GM18907 (cell line): Measurements from ENCODE around the gene ITGA11.

Experiments
- ATAC-seq: cut with Tn5 transposase; IDR thresholded peaks from one replicate; pipeline ENCODE4 v1.9.1; 2021; ENCODE audit warnings: mild to moderate bottlenecking, moderate library complexity; ENCODE audit not compliant: unreplicated experiment

Gene ITGA11

GRCh38 chr15:68379058-68379758 lies 52.8 kb downstream of the ITGA11 start:
- no peak for ATAC-seq

- ATAC-seq = no peak
Measured at GRCh38 chr15:68378595-68378994, 53.4 kb downstream of the ITGA11 start.

- ATAC-seq = no peak
Measured at GRCh38 chr15:68377766-68378165, 54.2 kb downstream of the ITGA11 start.

GRCh38 chr15:68376447-68377060 lies 55.4 kb downstream of the ITGA11 start:
- ATAC-seq = no peak

GRCh38 chr15:68375716-68376220 lies 56.2 kb downstream of the ITGA11 start:
- ATAC-seq = no peak

- ATAC-seq = no peak
Measured at GRCh38 chr15:68375191-68375631, 56.8 kb downstream of the ITGA11 start.

GRCh38 chr15:68374168-68374745 lies 57.7 kb downstream of the ITGA11 start:
- no peak for ATAC-seq

GRCh38 chr15:68373028-68373427 lies 58.9 kb downstream of the ITGA11 start:
- no peak for ATAC-seq

GRCh38 chr15:68372291-68372811 lies 59.6 kb downstream of the ITGA11 start:
- ATAC-seq = no peak

GRCh38 chr15:68371851-68372250 lies 60.1 kb downstream of the ITGA11 start:
- ATAC-seq = no peak

- no peak for ATAC-seq
Measured at GRCh38 chr15:68371160-68371559, 60.8 kb downstream of the ITGA11 start.

- no peak for ATAC-seq
Measured at GRCh38 chr15:68370768-68371151, 61.2 kb downstream of the ITGA11 start.

- ATAC-seq = no peak
Measured at GRCh38 chr15:68369931-68370767, 61.8 kb downstream of the ITGA11 start.

- ATAC-seq = no peak
Measured at GRCh38 chr15:68368731-68369435, 63.1 kb downstream of the ITGA11 start.

- no peak for ATAC-seq
Measured at GRCh38 chr15:68367992-68368391, 64.0 kb downstream of the ITGA11 start.

GRCh38 chr15:68367226-68367625 lies 64.7 kb downstream of the ITGA11 start:
- no peak for ATAC-seq

- ATAC-seq = no peak
Measured at GRCh38 chr15:68366314-68366713, 65.6 kb downstream of the ITGA11 start.

GRCh38 chr15:68365770-68366169 lies 66.2 kb downstream of the ITGA11 start:
- no peak for ATAC-seq

- no peak for ATAC-seq
Measured at GRCh38 chr15:68365140-68365745, 66.7 kb downstream of the ITGA11 start.

GRCh38 chr15:68364660-68365035 lies 67.3 kb downstream of the ITGA11 start:
- no peak for ATAC-seq
